HFF-Myc (cell line): ENCODE results near the gene EHD3.
A peak's percentile ranks its signal among the peaks of the same experiment; 100 is the strongest.

ENCODE experiments used
- DNase-seq: peaks from one replicate; pipeline ENCODE4 v3.0.0-alpha.2; 2011; ENCODE audit warnings: low read depth; ENCODE audit errors: extremely low read depth
- H3K4me3 ChIP-seq: replicated peaks from 2 replicates; pipeline ENCODE4 v1.5.1; 2011; ENCODE audit warnings: low read depth, mild to moderate bottlenecking, control low read depth, low read length
- TF ChIP-seq, protein P1 (sequence below): IDR thresholded peaks from 2 replicates; pipeline ENCODE4 v1.5.1; 2012; ENCODE audit warnings: mild to moderate bottlenecking, low read depth, low read length, control low read depth; ENCODE audit errors: missing control alignments

Gene EHD3

DNA sequence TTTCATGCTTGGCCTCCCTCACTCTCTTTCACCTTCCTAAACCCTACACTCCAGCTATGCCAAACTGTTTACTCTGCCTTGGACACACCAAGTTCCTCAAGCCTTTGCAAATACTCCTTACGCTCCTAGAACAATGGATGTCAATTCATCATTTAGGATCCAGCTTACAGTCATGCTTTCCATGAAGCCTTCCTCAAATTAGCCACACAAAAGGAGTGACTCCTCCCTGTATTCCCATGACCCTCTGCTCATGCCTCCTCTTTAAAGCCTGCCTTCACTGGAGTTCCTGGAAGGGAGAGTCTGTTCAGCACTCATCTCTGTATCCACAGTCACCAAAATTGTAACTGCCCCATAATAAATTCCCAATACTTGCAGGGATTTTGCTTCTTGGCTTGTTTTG is 721 bp upstream of the EHD3 start:
- H3K4me3 ChIP-seq: no peak overlapping the region
- no peak for DNase-seq
- TF ChIP-seq, protein P1, sequence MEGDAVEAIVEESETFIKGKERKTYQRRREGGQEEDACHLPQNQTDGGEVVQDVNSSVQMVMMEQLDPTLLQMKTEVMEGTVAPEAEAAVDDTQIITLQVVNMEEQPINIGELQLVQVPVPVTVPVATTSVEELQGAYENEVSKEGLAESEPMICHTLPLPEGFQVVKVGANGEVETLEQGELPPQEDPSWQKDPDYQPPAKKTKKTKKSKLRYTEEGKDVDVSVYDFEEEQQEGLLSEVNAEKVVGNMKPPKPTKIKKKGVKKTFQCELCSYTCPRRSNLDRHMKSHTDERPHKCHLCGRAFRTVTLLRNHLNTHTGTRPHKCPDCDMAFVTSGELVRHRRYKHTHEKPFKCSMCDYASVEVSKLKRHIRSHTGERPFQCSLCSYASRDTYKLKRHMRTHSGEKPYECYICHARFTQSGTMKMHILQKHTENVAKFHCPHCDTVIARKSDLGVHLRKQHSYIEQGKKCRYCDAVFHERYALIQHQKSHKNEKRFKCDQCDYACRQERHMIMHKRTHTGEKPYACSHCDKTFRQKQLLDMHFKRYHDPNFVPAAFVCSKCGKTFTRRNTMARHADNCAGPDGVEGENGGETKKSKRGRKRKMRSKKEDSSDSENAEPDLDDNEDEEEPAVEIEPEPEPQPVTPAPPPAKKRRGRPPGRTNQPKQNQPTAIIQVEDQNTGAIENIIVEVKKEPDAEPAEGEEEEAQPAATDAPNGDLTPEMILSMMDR: no peak

DNA sequence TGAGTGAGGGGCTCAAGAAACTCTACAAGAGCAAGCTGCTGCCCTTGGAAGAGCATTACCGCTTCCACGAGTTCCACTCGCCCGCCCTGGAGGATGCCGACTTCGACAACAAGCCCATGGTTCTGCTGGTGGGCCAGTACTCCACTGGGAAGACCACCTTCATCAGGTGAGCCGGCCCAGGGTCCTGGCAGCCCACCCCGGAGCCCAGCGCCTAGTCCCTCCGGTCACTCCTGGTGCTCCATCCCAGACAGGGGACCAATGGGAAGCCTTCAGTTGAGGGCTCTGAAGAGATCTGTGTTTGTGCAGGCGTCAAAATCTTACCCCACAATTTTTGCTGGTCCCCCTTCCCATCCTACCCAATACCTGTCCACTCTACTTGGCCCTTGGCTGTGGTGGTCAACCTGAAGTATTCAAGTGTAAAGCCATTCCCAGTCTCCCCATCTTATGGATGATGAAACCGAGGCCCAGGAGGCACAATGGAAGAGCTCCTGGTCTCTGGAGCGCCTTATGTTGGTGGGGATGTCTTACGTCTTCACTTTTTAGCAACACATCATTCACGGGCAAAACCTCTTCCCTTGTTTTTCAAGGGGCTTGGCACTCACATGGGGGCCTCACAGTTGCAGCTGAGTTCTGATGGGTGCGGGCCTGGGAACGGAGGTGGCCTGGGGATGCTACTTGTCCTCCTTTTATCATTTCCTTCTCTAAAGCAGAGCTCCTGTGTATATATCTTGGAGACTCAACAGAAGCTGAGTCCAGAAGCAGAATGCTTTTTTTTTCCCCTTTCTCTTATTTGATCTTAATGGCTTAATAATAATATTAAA is 941 bp downstream of the EHD3 start:
- H3K4me3 ChIP-seq: peak overlapping the region; percentile 71
- DNase-seq: no peak
- TF ChIP-seq, protein P1: no peak

GRCh38 chr2:31235504-31235902 is 1.6 kb downstream of the EHD3 start:
- peak overlapping the region; percentile 71 for H3K4me3 ChIP-seq
- TF ChIP-seq, protein P1: no peak

DNA sequence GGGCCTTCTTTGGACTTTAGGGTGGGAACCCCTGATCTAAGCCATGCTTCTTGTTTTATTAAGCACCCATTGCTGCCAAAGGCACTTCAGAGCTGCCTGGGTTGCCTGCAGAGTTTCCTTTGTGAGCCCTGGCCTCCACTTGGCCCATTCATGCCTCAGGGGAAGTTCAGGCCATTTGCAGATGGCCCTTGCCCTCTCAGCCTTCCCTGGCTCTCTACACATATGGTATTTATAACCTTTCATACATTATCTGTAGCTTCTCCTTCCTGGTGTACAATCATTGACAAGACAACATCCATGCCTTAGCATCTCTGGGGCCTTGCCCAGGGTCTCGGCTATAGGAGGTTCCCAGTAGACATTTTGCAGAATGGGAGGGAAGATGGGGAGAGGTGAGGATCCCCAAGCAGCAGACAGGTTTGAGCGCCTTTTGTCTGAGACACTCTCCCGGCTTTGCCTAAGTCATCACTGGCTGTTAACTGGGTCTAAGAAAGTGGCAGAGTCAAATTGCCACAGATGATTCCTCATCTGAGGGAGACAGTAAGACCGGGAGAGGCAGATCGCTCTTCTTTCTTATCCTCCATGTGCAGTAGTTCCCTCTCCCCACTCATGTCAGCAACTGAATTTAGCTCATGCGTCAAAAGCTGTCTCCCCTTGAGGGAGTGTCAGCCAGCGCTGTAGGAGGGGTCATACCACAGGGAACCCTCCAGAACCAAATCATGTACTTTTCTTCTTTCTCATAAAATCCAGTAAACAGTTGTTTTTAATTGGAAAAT is 2.7 kb downstream of the EHD3 start:
- H3K4me3 ChIP-seq: peak overlapping the region; percentile 71
- TF ChIP-seq, protein P1: no peak
- no peak for DNase-seq

More at GRCh38 chr2:31235504-31235902, 1.6 kb downstream of the EHD3 start:
- DNase-seq: peak; percentile 76

DNA sequence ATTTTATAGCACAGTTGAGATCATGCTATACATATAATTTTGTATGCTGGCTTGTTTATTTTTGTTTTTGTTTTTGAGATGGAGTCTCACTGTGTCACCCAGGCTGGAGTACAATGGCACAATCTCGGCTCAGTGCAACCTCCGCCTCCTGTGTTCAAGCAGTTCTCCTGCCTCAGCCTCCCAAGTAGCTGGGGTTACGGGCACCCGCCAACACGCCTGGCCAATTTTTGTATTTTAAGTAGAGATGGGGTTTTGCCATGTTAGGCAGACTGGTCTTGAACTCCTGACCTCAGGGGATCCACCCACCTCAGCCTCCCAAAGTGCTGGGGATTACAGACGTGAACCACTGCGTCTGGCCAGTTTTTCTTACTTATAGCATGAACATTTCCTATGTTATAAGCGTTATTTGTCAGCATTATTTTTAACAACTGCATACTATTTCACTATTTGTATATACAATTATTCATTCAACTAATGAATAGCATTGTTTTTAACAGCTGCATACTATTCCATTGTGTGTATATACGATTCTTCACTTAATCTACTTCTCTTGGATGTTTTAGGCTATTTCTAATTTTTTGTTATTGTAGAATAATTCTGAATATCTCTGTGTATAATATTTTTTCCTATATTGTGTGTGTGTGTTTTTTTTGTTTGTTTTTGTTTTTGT is 3.5 kb downstream of the EHD3 start:
- TF ChIP-seq, protein P1: no peak
- DNase-seq: no peak
- no peak overlapping the region for H3K4me3 ChIP-seq

- DNase-seq: no peak
Observed at GRCh38 chr2:31238126-31238905, 4.4 kb downstream of the EHD3 start.

More at GRCh38 chr2:31238126-31238905, 4.4 kb downstream of the EHD3 start:
- TF ChIP-seq, protein P1: no peak
- no peak overlapping the region for H3K4me3 ChIP-seq
